Ishikawa (cell line): ENCODE measurements around the gene ATF6.

ENCODE experiments used
- CEBPB ChIP-seq: IDR thresholded peaks from 2 replicates; pipeline ENCODE4 v1.6.1; 2012
- EGR1 ChIP-seq: IDR thresholded peaks from 2 replicates; pipeline ENCODE4 v1.6.1; 2012
- TAF1 ChIP-seq: IDR thresholded peaks from 2 replicates; pipeline ENCODE4 v1.6.1; 2012; ENCODE audit warnings: low read depth, mild to moderate bottlenecking
- TF ChIP-seq, protein P1 (sequence below): IDR thresholded peaks from 2 replicates; pipeline ENCODE4 v1.6.1; 2012
- TF ChIP-seq, protein P2 (sequence below): IDR thresholded peaks from 2 replicates; pipeline ENCODE4 v1.6.1; 2012
- TF ChIP-seq, protein P3 (sequence below): IDR thresholded peaks from 2 replicates; pipeline ENCODE4 v1.6.1; 2012; ENCODE audit warnings: low read depth, mild to moderate bottlenecking

- TF ChIP-seq EGR1 = no peak
- TF ChIP-seq, protein P1, sequence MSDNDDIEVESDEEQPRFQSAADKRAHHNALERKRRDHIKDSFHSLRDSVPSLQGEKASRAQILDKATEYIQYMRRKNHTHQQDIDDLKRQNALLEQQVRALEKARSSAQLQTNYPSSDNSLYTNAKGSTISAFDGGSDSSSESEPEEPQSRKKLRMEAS = no peak
- TF ChIP-seq, protein P2, sequence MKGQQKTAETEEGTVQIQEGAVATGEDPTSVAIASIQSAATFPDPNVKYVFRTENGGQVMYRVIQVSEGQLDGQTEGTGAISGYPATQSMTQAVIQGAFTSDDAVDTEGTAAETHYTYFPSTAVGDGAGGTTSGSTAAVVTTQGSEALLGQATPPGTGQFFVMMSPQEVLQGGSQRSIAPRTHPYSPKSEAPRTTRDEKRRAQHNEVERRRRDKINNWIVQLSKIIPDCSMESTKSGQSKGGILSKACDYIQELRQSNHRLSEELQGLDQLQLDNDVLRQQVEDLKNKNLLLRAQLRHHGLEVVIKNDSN = no peak
- TF ChIP-seq CEBPB = no peak
- TF ChIP-seq, protein P3, sequence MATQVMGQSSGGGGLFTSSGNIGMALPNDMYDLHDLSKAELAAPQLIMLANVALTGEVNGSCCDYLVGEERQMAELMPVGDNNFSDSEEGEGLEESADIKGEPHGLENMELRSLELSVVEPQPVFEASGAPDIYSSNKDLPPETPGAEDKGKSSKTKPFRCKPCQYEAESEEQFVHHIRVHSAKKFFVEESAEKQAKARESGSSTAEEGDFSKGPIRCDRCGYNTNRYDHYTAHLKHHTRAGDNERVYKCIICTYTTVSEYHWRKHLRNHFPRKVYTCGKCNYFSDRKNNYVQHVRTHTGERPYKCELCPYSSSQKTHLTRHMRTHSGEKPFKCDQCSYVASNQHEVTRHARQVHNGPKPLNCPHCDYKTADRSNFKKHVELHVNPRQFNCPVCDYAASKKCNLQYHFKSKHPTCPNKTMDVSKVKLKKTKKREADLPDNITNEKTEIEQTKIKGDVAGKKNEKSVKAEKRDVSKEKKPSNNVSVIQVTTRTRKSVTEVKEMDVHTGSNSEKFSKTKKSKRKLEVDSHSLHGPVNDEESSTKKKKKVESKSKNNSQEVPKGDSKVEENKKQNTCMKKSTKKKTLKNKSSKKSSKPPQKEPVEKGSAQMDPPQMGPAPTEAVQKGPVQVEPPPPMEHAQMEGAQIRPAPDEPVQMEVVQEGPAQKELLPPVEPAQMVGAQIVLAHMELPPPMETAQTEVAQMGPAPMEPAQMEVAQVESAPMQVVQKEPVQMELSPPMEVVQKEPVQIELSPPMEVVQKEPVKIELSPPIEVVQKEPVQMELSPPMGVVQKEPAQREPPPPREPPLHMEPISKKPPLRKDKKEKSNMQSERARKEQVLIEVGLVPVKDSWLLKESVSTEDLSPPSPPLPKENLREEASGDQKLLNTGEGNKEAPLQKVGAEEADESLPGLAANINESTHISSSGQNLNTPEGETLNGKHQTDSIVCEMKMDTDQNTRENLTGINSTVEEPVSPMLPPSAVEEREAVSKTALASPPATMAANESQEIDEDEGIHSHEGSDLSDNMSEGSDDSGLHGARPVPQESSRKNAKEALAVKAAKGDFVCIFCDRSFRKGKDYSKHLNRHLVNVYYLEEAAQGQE = no peak
- no peak for TF ChIP-seq TAF1
These were observed 237.1 kb downstream of the ATF6 start for GRCh38 chr1:162003061-162003829.
